Measurements from ENCODE around the gene ATXN10.

GRCh38 chr22:45816776-45817175 lies 145.1 kb downstream of the ATXN10 start:
- TF ChIP-seq CTCF (IDR thresholded peaks at IDR 0.05) = no peak
- no peak for TF ChIP-seq POLR2A (IDR thresholded peaks at IDR 0.05)
